ENCODE results near the gene USP53.
"Not testable (repeated sequence)": the region's sequence is repeated elsewhere in the genome, so short reads cannot be mapped to it uniquely, and the experiment has no call there.

GRCh38 chr4:119336332-119336979 is 123.9 kb downstream of the USP53 start:
- not testable (repeated sequence) for TF ChIP-seq RAD21 (IDR thresholded peaks at IDR 0.05; ENCODE audit: insufficient read depth, low read depth, low read length); ZNF207 (IDR thresholded peaks at IDR 0.05; ENCODE audit: borderline replicate concordance)

All from GM12878 (cell line).